BLaER1 (cell line): ENCODE results near the gene LRRIQ3.

Experiments
- H3K27ac ChIP-seq: shearing (Covaris generic); formaldehyde crosslinking; 2 replicates; pipeline ENCODE4 v1.8.1; 2022
- H3K27me3 ChIP-seq: shearing (Covaris generic); formaldehyde crosslinking; 2 replicates; pipeline ENCODE4 v1.8.1; 2022
- H3K36me3 ChIP-seq: shearing (Covaris generic); formaldehyde crosslinking; 2 replicates; pipeline ENCODE4 v1.8.1; 2022
- H3K4me1 ChIP-seq: shearing (Covaris generic); formaldehyde crosslinking; 2 replicates; pipeline ENCODE4 v1.8.1; 2022
- H3K4me2 ChIP-seq: shearing (Covaris generic); formaldehyde crosslinking; 2 replicates; pipeline ENCODE4 v1.8.1; 2022
- H3K4me3 ChIP-seq: shearing (Covaris generic); formaldehyde crosslinking; 2 replicates; pipeline ENCODE4 v1.8.1; 2022
- H3K9ac ChIP-seq: shearing (Covaris generic); formaldehyde crosslinking; 2 replicates; pipeline ENCODE4 v1.8.1; 2022
- H3K9me3 ChIP-seq: shearing (Covaris generic); formaldehyde crosslinking; 2 replicates; pipeline ENCODE4 v1.8.1; 2022
- H4K20me1 ChIP-seq: shearing (Covaris generic); formaldehyde crosslinking; 2 replicates; pipeline ENCODE4 v1.8.1; 2022
- Cebpa-rat ChIP-seq: shearing (Covaris generic); IDR thresholded peaks from 2 replicates; pipeline ENCODE4 v1.8.1; 2022

LRRIQ3 gene

GRCh38 chr1:74197657-74198552 is at the start of gene LRRIQ3, which contains the start of gene FPGT:
Gene LRRIQ3, minus strand, starts transcription at chr1:74198176. Its CDS starts 14,492 bp downstream, at chr1:74183684.
Gene FPGT, plus strand, starts transcription at chr1:74198242. Its CDS starts 37 bp downstream, at chr1:74198279.
- Histone ChIP-seq H4K20me1 (no peaks in the 10 kb centered on the region), H3K4me1 (peaks cover 12% of the 10 kb centered on the region), H3K4me3 (peak within 1 kb of the TSS; percentile 69), H3K9ac (peak within 1 kb of the TSS; percentile 75), H3K4me2 (peak within 1 kb of the TSS; percentile 84), H3K27ac (peak within 1 kb of the TSS; percentile 68), H3K36me3 (0 out of 2 replicates have a peak, but pooled peaks cover 3% of the 10 kb centered on the region), H3K9me3 (no peaks in the 10 kb centered on the region), H3K27me3 (no peaks in the 10 kb centered on the region)
- no peak for TF ChIP-seq Cebpa-rat

GRCh38 chr1:74246315-74246714 is 48.3 kb upstream of the LRRIQ3 start:
- no peak for TF ChIP-seq Cebpa-rat
- Histone ChIP-seq H3K27me3 (no peaks in the 10 kb centered on the region), H4K20me1 (no peaks in the 10 kb centered on the region), H3K9ac (no peak overlapping the region), H3K4me3 (no peak overlapping the region), H3K27ac (no peak overlapping the region), H3K4me1 (no peaks in the 10 kb centered on the region), H3K36me3 (no peaks in the 10 kb centered on the region), H3K9me3 (peaks cover 7% of the 10 kb centered on the region; the same call in 1 of the 2 replicates), H3K4me2 (no peak overlapping the region)

- Histone ChIP-seq H3K4me3 (no peak overlapping the region), H3K9me3 (peaks cover 7% of the 10 kb centered on the region; the same call in 1 of the 2 replicates), H3K27ac (no peak overlapping the region), H3K4me2 (no peak overlapping the region), H3K9ac (no peak overlapping the region), H3K4me1 (no peaks in the 10 kb centered on the region), H3K36me3 (no peaks in the 10 kb centered on the region), H3K27me3 (no peaks in the 10 kb centered on the region), H4K20me1 (no peaks in the 10 kb centered on the region)
- no peak for TF ChIP-seq Cebpa-rat
These were observed 47.3 kb upstream of the LRRIQ3 start for GRCh38 chr1:74245168-74245772.

GRCh38 chr1:74237787-74238186 is 39.8 kb upstream of the LRRIQ3 start:
- TF ChIP-seq Cebpa-rat = no peak
- Histone ChIP-seq H3K9ac (no peak overlapping the region), H3K4me2 (no peak overlapping the region), H3K36me3 (no peaks in the 10 kb centered on the region), H3K9me3 (no peaks in the 10 kb centered on the region), H4K20me1 (no peaks in the 10 kb centered on the region), H3K4me3 (no peak overlapping the region), H3K27me3 (no peaks in the 10 kb centered on the region), H3K4me1 (no peaks in the 10 kb centered on the region), H3K27ac (no peak overlapping the region)

GRCh38 chr1:74237035-74237434 is 39.1 kb upstream of the LRRIQ3 start:
- H3K4me2 ChIP-seq = no peak overlapping the region
- no peak overlapping the region for H3K4me3 ChIP-seq
- H4K20me1 ChIP-seq = no peaks in the 10 kb centered on the region
- H3K36me3 ChIP-seq = no peaks in the 10 kb centered on the region
- no peaks in the 10 kb centered on the region for H3K4me1 ChIP-seq
- H3K27me3 ChIP-seq = no peaks in the 10 kb centered on the region
- H3K9ac ChIP-seq = no peak overlapping the region
- H3K9me3 ChIP-seq = no peaks in the 10 kb centered on the region
- TF ChIP-seq Cebpa-rat = no peak
- H3K27ac ChIP-seq = no peak overlapping the region

- no peaks in the 10 kb centered on the region for H3K27me3 ChIP-seq
- TF ChIP-seq Cebpa-rat = no peak
- H3K4me1 ChIP-seq = no peaks in the 10 kb centered on the region
- no peaks in the 10 kb centered on the region for H3K9me3 ChIP-seq
- H4K20me1 ChIP-seq = no peaks in the 10 kb centered on the region
- no peak overlapping the region for H3K4me2 ChIP-seq
- H3K4me3 ChIP-seq = no peak overlapping the region
- no peak overlapping the region for H3K27ac ChIP-seq
- no peaks in the 10 kb centered on the region for H3K36me3 ChIP-seq
- H3K9ac ChIP-seq = no peak overlapping the region
These were observed 38.5 kb upstream of the LRRIQ3 start for GRCh38 chr1:74236440-74236839.

GRCh38 chr1:74235153-74235552 is 37.2 kb upstream of the LRRIQ3 start, which contains the start of gene TNNI3K:
Gene TNNI3K, plus strand, starts transcription at chr1:74235387. Its CDS starts 65 bp downstream, at chr1:74235452.
- peak within 1 kb of the TSS; percentile 29; the same call in 1 of the 2 replicates for H3K4me2 ChIP-seq
- H3K9ac ChIP-seq = no peak within 1 kb of the TSS
- no peak within 1 kb of the TSS for H3K4me3 ChIP-seq
- no peaks in the 10 kb centered on the region for H3K4me1 ChIP-seq
- no peak for TF ChIP-seq Cebpa-rat
- no peaks in the 10 kb centered on the region for H3K9me3 ChIP-seq
- no peaks in the 10 kb centered on the region for H3K36me3 ChIP-seq
- no peaks in the 10 kb centered on the region for H3K27me3 ChIP-seq
- no peaks in the 10 kb centered on the region for H4K20me1 ChIP-seq
- H3K27ac ChIP-seq = no peak within 1 kb of the TSS

- Histone ChIP-seq H3K36me3 (no peaks in the 10 kb centered on the region), H3K27ac (no peak overlapping the region), H3K9me3 (no peaks in the 10 kb centered on the region), H3K4me3 (no peak overlapping the region), H3K27me3 (no peaks in the 10 kb centered on the region), H4K20me1 (no peaks in the 10 kb centered on the region), H3K9ac (no peak overlapping the region), H3K4me2 (no peak overlapping the region), H3K4me1 (no peaks in the 10 kb centered on the region)
- TF ChIP-seq Cebpa-rat = no peak
These were observed 25.5 kb upstream of the LRRIQ3 start for GRCh38 chr1:74223453-74223852.

- Histone ChIP-seq H3K4me1 (no peaks in the 10 kb centered on the region), H3K36me3 (no peaks in the 10 kb centered on the region), H3K9ac (no peak overlapping the region), H4K20me1 (no peaks in the 10 kb centered on the region), H3K27ac (no peak overlapping the region), H3K4me3 (no peak overlapping the region), H3K27me3 (no peaks in the 10 kb centered on the region), H3K9me3 (no peaks in the 10 kb centered on the region), H3K4me2 (no peak overlapping the region)
- no peak for TF ChIP-seq Cebpa-rat
These were observed 24.7 kb upstream of the LRRIQ3 start for GRCh38 chr1:74222701-74223100.

GRCh38 chr1:74215229-74215628 is 17.3 kb upstream of the LRRIQ3 start:
- Histone ChIP-seq H3K36me3 (no peaks in the 10 kb centered on the region), H3K27me3 (no peaks in the 10 kb centered on the region), H3K9ac (no peak overlapping the region), H3K9me3 (no peaks in the 10 kb centered on the region), H4K20me1 (no peaks in the 10 kb centered on the region), H3K27ac (no peak overlapping the region), H3K4me2 (no peak overlapping the region), H3K4me3 (no peak overlapping the region), H3K4me1 (no peaks in the 10 kb centered on the region)
- TF ChIP-seq Cebpa-rat = no peak
